ENCODE data around the gene MEMO1.
"Not testable (repeated sequence)": the region's sequence is repeated elsewhere in the genome, so short reads cannot be mapped to it uniquely, and the experiment has no call there.

Gene MEMO1

GRCh38 chr2:31907491-31907890, 103.3 kb downstream of the MEMO1 start:
- DNase-seq (ENCODE audit: low read depth), result not testable (repeated sequence)

DNA sequence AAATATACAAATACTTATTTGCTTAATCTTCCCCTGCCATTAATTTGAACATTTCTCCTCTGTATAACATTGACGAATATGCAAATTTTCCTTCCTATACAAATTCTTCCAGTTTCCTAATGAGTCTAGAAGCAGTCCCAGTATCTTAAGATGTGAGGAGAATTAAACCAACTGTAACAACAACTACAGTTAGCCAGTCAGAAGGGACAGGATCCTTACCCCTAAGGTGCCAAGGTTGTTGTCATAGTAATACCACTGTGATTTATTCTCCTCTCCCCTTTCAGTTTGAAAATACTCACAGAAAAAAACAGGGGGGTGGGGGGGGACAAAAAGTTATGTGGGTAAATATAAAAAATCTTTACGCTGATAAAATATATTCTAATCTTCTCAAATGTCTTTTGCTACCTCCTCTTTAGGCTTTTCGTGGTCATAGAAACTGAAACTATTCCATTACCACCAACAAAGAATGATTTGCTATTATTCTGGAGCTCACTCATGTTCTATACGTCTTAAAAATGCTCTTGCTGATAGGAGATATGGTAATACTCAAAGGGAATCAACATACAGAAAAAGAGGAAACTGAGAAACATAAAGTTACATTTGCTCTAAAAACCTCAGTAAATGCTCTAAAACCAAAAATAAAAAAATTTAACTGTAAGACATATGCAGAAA, 107.6 kb downstream of the MEMO1 start:
- DNase-seq (ENCODE audit: low read depth), result no peak

DNA sequence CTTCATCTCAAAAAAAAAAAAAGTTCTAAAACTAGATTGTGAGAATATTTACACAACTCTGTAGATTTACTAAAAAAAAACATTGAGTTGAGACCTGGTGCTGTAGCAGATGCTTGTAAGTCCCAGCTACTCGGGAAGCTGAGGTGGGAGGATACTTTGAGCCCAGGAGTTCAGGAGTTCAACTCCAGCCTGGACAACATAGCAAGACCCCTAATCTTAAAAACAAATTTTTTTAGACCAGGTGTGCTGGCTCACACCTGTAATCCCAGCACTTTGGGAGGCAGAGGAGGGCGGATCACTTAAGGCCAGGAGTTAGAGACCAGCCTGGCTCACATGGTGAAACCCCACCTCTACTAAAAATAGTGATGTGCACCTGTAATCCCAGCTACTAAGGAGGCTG, 108.9 kb downstream of the MEMO1 start:
- DNase-seq (ENCODE audit: low read depth), result no peak

- not testable (repeated sequence) for DNase-seq (ENCODE audit: low read depth)
Measured at GRCh38 chr2:31900156-31900555, 110.7 kb downstream of the MEMO1 start.

GRCh38 chr2:31898346-31898745, 112.5 kb downstream of the MEMO1 start:
- DNase-seq (ENCODE audit: low read depth), result not testable (repeated sequence)

- not testable (repeated sequence) for DNase-seq (ENCODE audit: low read depth)
Measured at GRCh38 chr2:31897340-31897739, 113.5 kb downstream of the MEMO1 start.

DNA sequence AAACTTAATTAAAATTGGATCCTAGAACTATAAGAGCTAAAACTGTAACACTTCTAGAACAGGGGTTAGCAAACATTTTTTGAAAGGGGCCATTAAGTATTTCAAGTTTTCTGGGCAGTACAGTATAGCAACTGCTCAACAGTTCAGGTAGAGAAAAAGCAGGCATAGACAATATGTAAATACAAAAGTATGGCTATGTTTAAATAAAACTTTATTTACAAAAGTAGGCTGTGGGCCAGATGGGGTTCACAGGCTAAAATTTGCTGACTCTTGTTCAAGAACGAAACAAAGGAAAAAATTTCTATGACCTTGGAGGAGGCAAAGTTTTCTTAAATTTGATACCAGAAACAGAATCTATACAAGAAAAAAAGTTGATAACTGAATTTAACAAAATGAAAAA, 114.5 kb downstream of the MEMO1 start:
- no peak for DNase-seq (ENCODE audit: low read depth)

DNA sequence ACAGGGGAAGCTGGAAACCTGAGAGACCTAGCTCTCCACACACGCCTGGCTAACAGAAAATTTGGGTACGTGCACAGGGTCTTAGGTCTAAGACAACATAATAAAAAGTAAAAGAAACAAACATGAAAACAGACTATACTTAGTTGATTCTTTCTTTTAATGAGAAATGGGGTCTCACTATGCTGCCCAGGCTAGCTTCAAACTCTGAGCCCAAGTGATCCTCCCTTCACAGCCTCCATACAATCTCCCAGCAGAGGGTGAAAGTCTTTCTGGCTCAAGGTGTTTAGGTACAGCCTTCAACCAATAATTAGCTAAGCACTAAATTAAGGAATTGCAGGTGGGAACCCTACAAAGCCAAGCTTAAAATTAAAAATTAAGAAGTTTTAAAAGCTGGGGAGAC, 116.2 kb downstream of the MEMO1 start:
- no peak for DNase-seq (ENCODE audit: low read depth)

- DNase-seq (ENCODE audit: low read depth), result no peak
Measured at GRCh38 chr2:31893094-31893493, 117.7 kb downstream of the MEMO1 start.

GRCh38 chr2:31889044-31889443, 121.8 kb downstream of the MEMO1 start:
- no peak for DNase-seq (ENCODE audit: low read depth)

DNA sequence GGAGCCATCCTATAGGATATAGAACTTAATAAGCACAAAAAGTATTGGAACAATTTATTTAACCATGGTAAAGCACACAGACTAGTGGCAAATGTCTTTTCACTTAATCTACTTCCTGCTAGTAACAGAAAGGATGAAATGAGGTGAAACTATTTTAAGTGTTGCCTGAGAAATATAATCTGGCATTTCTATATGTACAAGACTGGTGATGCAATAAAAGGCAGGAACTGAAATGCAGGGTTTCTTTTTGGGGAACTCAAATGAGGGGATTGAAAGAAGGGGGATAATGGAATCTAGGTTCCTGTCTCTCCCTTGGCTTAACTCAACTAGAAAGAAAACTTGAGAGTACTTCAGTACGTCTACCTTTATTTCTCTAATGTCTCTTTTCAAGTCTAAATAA, 122.3 kb downstream of the MEMO1 start:
- DNase-seq (ENCODE audit: low read depth), result no peak

- DNase-seq (ENCODE audit: low read depth), result no peak
Measured at GRCh38 chr2:31886700-31887099, 124.1 kb downstream of the MEMO1 start.

GRCh38 chr2:31877008-31877407, 133.8 kb downstream of the MEMO1 start:
- no peak for DNase-seq (ENCODE audit: low read depth)

GRCh38 chr2:31874071-31874470, 136.7 kb downstream of the MEMO1 start:
- DNase-seq (ENCODE audit: low read depth), result no peak

- DNase-seq (ENCODE audit: low read depth), result no peak
Measured at GRCh38 chr2:31865215-31865614, 145.6 kb downstream of the MEMO1 start.

DNA sequence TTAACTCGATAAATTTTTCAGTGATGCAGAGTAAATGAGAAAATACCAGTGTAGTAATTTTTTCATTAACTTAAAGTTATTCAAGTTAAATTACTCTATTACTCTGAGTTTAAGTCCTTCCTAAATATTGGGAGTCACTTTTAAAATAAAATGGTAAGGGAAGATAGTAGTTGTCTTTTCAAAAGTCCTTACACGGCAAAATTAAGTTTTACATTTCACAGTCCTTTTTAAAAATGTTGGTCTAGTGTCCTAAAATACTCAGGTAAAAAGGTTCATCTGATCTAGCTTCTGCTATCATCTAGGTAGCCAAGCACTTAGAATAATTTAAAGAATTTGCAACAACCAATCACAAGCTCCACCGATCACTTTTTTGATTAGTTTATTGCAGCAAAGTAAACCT, 146.9 kb downstream of the MEMO1 start:
- DNase-seq (ENCODE audit: low read depth), result no peak

- DNase-seq (ENCODE audit: low read depth), result not testable (repeated sequence)
Measured at GRCh38 chr2:31863015-31863656, 147.7 kb downstream of the MEMO1 start.

DNA sequence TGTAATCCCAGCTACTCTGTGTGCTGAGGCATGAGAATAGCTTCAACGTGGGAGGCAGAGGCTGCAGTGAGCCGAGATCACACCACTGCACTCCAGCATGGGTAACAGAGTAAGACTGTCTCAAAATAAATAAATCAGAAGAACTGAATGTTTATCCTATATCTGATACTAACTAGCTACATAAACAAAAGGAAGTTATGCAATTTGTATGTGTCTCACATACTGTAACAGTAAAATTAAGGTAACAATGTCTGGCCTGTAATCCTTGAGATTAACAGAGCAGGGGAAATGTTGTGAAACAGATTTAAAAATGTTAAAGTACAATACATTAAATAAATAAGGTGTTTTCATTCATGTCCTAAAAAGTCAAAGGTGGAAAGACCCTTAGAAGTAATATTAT, 150.8 kb downstream of the MEMO1 start:
- no peak for DNase-seq (ENCODE audit: low read depth)

GRCh38 chr2:31853521-31853920, 157.3 kb downstream of the MEMO1 start:
- DNase-seq (ENCODE audit: low read depth), result no peak

- not testable (repeated sequence) for DNase-seq (ENCODE audit: low read depth)
Measured at GRCh38 chr2:31842150-31842549, 168.7 kb downstream of the MEMO1 start.

GRCh38 chr2:31835450-31835849, 175.4 kb downstream of the MEMO1 start:
- no peak for DNase-seq (ENCODE audit: low read depth)

GRCh38 chr2:31832363-31832762, 178.4 kb downstream of the MEMO1 start:
- no peak for DNase-seq (ENCODE audit: low read depth)

- peak; percentile 5 for DNase-seq (ENCODE audit: low read depth)
Measured at GRCh38 chr2:31831585-31831984, 179.2 kb downstream of the MEMO1 start.

DNA sequence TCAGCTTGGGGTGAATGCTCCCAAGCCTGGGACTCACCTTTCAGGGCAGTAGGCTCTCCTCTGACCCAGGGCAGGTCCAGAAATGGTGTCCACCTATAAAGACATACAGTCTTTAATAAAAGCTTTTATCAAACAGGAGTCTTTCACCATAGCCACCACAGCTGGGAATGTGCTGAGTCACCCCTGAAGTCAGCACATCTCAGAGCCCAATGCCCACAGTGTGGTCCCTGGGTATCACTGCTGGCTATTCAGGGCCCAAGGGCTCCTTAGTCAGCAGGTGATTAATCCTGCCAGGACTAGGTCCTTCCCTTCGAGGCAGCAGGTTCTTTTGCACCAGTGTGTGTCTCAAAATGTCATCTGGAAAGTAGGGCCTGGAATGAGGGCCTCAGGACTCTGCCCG, 181.9 kb downstream of the MEMO1 start:
- no peak for DNase-seq (ENCODE audit: low read depth)
